Erythroblast (primary cell): ENCODE data around the gene SNX10.
A peak's percentile ranks its signal among the peaks of the same experiment; 100 is the strongest.
"Not testable (repeated sequence)": the region's sequence is repeated elsewhere in the genome, so short reads cannot be mapped to it uniquely, and the experiment has no call there.

Experiments
- DNase-seq, 2 experiments: peaks; one replicate each; lab custom pipeline; 2025; lab: John Stamatoyannopoulos, UW
- GATA1 ChIP-seq: IDR thresholded peaks from 2 replicates; pipeline ENCODE4 v1.6.1; 2011; ENCODE audit warnings: low read depth, mild to moderate bottlenecking, control low read depth, low read length, moderate library complexity
- POLR2A ChIP-seq: IDR thresholded peaks from 2 replicates; pipeline ENCODE4 v1.6.1; 2011; ENCODE audit warnings: mild to moderate bottlenecking, low read length

Gene SNX10, protein sequence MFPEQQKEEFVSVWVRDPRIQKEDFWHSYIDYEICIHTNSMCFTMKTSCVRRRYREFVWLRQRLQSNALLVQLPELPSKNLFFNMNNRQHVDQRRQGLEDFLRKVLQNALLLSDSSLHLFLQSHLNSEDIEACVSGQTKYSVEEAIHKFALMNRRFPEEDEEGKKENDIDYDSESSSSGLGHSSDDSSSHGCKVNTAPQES

DNA sequence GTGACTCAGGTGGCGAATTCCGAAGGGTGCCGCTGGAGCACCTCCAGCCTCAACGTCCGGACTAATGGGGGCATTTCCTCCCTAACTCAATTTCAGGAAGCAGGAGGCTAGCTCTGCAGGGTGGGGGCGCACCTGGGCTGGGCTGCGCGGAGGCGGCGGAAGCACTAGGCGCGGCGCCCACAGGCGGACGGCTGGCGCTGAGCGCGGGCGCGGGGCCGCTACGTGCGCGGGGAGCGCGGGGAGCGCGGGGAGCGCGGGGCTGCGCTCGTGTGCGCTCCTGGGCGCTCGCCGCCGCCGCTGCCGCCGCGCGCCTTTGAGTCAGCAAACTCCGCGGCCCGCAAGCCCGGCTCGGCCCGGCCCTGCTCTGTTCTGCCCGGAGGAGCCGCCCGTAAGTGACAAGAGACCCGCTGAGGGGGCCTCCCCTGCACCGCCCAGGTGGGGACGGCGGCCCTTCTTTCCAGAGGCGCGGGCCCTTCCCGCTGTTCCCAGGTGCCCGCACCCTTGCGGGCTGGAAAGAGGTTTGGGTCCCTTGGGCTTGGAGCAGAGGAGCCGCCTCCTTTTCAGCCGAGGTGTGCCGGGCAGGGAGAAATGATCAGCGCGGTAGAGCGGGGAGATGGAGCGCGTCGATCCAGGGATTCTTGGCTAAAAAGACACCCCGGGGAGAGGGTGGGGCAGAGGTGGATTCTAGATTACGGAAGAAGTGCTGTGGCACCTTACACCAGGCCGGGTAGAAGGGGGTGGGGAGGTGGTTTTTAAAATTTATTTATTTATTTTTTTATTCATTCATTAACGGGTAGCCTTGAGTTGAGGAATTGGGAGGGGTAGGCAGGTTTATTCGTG is at the start of gene SNX10:
Gene SNX10, plus strand, starts transcription at position 164 of the 840 bp plus-strand sequence. CDS start 54,581 bp downstream, outside the sequence.
- TF ChIP-seq GATA1 (no peak), POLR2A (no peak)
- peak; percentile 68 for DNase-seq

DNA sequence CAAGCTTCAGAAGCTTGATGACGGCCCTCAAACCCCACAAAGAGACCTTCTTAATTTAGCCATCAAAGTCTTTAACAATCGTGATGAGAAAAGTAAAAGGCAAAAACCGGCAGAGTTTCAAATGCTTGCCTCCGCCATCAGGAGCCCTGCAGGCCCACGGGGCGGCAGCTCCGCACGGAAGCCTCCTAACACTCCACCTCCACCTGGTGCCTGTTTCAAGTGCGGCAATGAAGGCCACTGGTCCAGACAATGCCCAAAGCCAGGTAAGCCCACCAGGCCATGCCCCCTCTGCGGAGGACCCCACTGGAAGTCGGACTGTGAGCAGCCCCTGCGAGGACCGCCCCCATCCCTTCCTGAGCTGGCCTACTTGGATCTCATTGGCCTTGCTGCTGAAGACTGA is 46.5 kb upstream of the SNX10 start:
- no peak for DNase-seq
- TF ChIP-seq GATA1 = no peak
- no peak for TF ChIP-seq POLR2A

GRCh38 chr7:26250239-26250638 is 41.4 kb upstream of the SNX10 start:
- no peak for DNase-seq
- TF ChIP-seq POLR2A = no peak
- no peak for TF ChIP-seq GATA1

- DNase-seq = not testable (repeated sequence)
These were observed 29.8 kb upstream of the SNX10 start for GRCh38 chr7:26261866-26262265.

DNA sequence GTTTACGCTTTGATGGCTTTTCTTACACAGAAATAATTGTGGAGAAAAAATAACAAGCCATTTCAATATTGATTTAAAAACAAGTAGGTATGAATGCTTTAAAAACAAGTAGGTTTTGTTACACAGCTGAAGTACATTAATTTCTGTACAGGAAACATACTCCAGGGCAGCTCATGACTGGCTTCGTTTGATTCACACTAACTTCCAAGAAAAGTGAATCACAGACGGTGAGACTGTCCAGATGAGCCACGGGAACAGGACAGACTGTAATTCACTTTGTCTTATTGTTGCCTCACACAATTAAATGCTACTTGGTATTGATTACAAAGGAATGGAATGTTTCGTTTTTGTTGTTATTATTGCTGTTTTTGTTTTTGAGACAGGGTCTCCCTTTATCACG is 26.6 kb upstream of the SNX10 start:
- no peak for DNase-seq
- TF ChIP-seq POLR2A (no peak), GATA1 (no peak)

- no peak for TF ChIP-seq POLR2A
- TF ChIP-seq GATA1 = no peak
- DNase-seq = no peak
These were observed 26.1 kb upstream of the SNX10 start for GRCh38 chr7:26265499-26266075.

DNA sequence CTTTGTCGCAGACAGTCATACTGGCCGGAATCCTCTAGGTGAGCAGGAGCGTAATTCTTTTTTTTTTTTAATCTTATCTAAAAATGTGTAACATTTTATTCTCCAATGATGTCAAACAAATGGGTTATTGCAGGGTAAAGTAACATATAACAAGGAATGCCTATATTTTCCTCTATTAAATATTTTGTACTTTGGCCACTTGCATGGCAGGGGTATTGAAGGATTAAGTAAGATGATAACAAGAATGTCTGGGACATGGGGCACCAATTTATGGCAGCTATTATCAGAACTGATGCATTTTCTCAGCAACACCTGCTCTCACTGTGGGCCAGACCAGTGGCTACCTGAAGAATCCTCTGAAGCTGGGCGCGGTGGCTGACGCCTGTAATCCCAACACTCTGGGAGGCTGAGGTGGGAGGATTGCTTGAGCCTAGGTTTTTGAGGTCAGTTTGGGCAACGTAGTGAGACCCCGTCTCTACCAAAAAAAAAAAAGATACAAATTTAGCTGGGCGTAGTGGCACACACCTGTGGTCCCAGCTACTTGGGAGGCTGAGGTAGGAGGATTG is 24.0 kb upstream of the SNX10 start:
- no peak for TF ChIP-seq POLR2A
- no peak for TF ChIP-seq GATA1
- no peak for DNase-seq

DNA sequence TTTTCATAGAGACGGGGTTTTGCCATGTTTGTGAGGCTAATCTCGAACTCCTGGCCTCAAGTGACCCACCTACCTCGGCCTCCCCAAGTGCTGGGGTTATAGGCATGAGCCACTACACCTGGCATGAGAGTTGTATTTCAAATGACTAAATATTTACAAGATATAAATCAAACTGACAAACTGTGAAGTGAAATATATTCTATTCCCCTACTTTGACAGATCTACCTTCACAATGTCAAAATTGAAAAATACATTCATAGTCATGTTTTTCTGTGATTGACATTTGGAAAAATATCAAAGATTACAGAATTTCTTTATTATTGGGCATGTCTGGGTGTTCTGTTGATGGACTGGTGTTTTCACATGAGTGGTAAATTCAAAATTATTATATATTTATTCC is 16.4 kb upstream of the SNX10 start:
- no peak for TF ChIP-seq GATA1
- DNase-seq = no peak

GRCh38 chr7:26278770-26279169 is 12.9 kb upstream of the SNX10 start:
- DNase-seq = peak; percentile 6 to 7
- TF ChIP-seq POLR2A (no peak), GATA1 (no peak)

DNA sequence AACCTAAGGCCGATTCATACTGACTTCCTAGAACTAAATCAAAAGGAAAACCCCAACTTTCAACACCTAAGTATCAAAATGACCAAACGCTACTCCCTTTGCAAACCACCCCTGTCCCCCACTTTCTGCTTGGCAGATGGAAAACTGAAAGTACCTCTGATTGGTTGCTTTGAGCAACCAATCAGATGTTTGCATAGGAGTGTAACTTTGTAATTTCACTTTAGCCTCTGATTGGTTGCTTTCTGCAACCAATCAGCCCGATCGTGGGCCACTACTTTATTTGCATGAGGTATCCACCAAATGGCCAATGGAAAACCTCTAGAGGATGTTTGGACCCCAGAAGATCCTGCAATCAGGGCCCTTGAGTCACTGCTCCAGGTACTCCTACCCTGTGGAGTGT is 12.3 kb upstream of the SNX10 start:
- no peak for TF ChIP-seq GATA1
- no peak for TF ChIP-seq POLR2A
- peak; percentile 7 to 20 for DNase-seq

- DNase-seq = no peak
- TF ChIP-seq GATA1 (no peak), POLR2A (no peak)
These were observed 11.6 kb upstream of the SNX10 start for GRCh38 chr7:26280097-26280496.

DNA sequence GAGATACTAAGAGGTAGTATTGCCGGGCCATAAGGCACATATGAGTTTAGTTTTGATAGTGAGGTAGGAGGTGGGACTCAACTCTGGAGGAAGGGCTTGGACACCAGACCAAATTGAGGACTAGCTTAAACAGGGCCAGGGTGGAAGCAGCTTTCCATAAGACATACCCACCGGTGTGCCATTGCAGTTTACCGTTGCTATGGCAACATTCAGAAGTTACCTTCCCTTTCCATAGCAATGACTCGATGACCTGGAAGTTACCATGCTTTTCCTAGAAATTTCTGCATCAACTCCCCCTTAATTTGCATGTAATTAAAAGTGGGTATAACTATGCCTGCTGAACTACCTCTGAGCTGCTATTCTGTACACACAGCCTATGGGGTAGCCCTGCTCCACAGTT is 10.9 kb upstream of the SNX10 start:
- DNase-seq = no peak
- TF ChIP-seq GATA1 (no peak), POLR2A (no peak)

DNA sequence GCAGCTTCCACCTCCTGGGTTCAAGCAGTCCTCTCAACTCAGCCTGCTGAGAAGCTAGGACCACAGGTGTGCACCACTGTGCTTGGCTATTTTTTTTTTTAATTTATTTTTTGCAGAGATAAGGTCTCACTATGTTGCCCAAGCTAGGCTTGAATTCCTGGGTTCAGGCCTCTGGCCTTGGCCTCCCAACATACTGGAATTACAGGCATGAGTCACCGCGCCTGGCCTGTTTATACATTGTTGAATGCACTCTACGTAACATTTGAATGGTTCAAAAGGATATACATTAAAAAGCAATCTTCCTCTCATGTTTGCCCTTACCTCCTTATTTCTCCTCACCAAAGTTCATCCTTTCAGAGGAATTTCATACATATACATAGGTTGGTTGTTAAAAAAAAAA is 7.2 kb upstream of the SNX10 start:
- DNase-seq = no peak
- TF ChIP-seq GATA1 (no peak), POLR2A (no peak)

DNA sequence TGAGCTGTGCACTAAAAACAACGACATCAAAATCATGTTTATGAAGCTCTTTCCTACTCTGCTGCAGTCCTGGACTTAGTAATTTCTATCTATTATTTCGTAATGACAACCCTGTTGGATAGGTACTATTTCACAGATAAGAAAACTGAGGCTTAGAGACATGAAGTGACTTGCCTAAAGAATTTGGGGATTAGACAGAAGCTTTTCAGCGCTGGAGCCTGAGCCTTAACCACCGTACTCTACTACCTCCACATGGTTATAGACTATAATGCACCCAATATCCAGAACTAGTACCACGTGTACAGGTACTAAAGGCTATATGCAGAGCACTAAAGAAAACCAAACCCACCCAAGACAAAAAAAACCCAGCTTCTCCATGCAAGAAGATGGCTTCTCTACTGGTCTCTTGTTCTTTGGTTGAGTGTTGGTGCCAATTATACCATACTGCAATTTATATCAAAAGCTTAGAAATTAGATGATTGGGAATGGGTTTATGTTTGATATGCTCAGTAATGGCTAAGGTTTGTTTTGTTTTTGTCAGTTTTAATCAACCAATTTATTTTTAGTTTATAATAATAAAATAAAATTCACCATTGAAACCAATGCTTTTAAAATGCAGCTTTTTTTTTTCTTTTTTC is 6.5 kb upstream of the SNX10 start:
- TF ChIP-seq GATA1 (no peak), POLR2A (no peak)
- peak; percentile 18 to 24 for DNase-seq
